HG03571 (cell line): ENCODE data around the gene SLC26A5.
"Not testable (repeated sequence)": the region's sequence is repeated elsewhere in the genome, so short reads cannot be mapped to it uniquely, and the experiment has no call there.

Experiments
- ATAC-seq: cut with Tn5 transposase; IDR thresholded peaks from one replicate; pipeline ENCODE4 v1.9.1; 2021; ENCODE audit not compliant: unreplicated experiment

Gene SLC26A5

GRCh38 chr7:103405789-103406613, 40.0 kb downstream of the SLC26A5 start:
- ATAC-seq, result not testable (repeated sequence)

- ATAC-seq, result not testable (repeated sequence)
Measured at GRCh38 chr7:103399687-103400086, 46.3 kb downstream of the SLC26A5 start.

GRCh38 chr7:103398483-103399127, 47.4 kb downstream of the SLC26A5 start:
- no peak for ATAC-seq

- ATAC-seq, result no peak
Measured at GRCh38 chr7:103396471-103396870, 49.5 kb downstream of the SLC26A5 start.

GRCh38 chr7:103395071-103395470, 50.9 kb downstream of the SLC26A5 start:
- no peak for ATAC-seq

- ATAC-seq, result no peak
Measured at GRCh38 chr7:103394566-103394965, 51.4 kb downstream of the SLC26A5 start.

- no peak for ATAC-seq
Measured at GRCh38 chr7:103391976-103392375, 54.0 kb downstream of the SLC26A5 start.

- ATAC-seq, result no peak
Measured at GRCh38 chr7:103391150-103391549, 54.9 kb downstream of the SLC26A5 start.

- ATAC-seq, result no peak
Measured at GRCh38 chr7:103389263-103389662, 56.7 kb downstream of the SLC26A5 start.

GRCh38 chr7:103388469-103389140, 57.4 kb downstream of the SLC26A5 start:
- no peak for ATAC-seq

GRCh38 chr7:103387242-103387641, 58.8 kb downstream of the SLC26A5 start:
- no peak for ATAC-seq

- no peak for ATAC-seq
Measured at GRCh38 chr7:103382032-103382402, 64.0 kb downstream of the SLC26A5 start.

- no peak for ATAC-seq
Measured at GRCh38 chr7:103381280-103382031, 64.6 kb downstream of the SLC26A5 start.

- ATAC-seq, result no peak
Measured at GRCh38 chr7:103380395-103381191, 65.4 kb downstream of the SLC26A5 start.

- ATAC-seq, result no peak
Measured at GRCh38 chr7:103379270-103379975, 66.6 kb downstream of the SLC26A5 start.

- no peak for ATAC-seq
Measured at GRCh38 chr7:103373866-103374643, 72.0 kb downstream of the SLC26A5 start.

- ATAC-seq, result no peak
Measured at GRCh38 chr7:103369432-103369831, 76.6 kb downstream of the SLC26A5 start.

GRCh38 chr7:103349805-103350204, 96.2 kb downstream of the SLC26A5 start:
- no peak for ATAC-seq

- no peak for ATAC-seq
Measured at GRCh38 chr7:103348959-103349358, 97.0 kb downstream of the SLC26A5 start.
